Measurements from ENCODE around the gene TMEM191B.
"Not testable (repeated sequence)": the region's sequence is repeated elsewhere in the genome, so short reads cannot be mapped to it uniquely, and the experiment has no call there.

Gene TMEM191B

GRCh38 chr22:18527752-18528596 is at the start of gene TMEM191B:
Gene TMEM191B (plus strand): TSS chr22:18527802. CDS start chr22:18527981, 179 bp downstream.
- H3K27me3 ChIP-seq; H3K9me3 ChIP-seq; intact Hi-C loops (cut with DNase I; ENCODE audit: low total_unique reads); DNase-seq; H3K36me3 ChIP-seq; H3K27ac ChIP-seq; H3K4me1 ChIP-seq: not testable (repeated sequence)
- peak within 1 kb of the TSS; percentile 31 to 40 for H3K4me3 ChIP-seq

GRCh38 chr22:18496227-18496626 is 31.4 kb upstream of the TMEM191B start:
- intact Hi-C loops (cut with DNase I; ENCODE audit: low total_unique reads); H3K9me3 ChIP-seq: not testable (repeated sequence)

GRCh38 chr22:18511327-18511726 is 16.3 kb upstream of the TMEM191B start:
- H3K27me3 ChIP-seq; H3K4me3 ChIP-seq; H3K9me3 ChIP-seq; H3K36me3 ChIP-seq; DNase-seq; H3K27ac ChIP-seq; H3K4me1 ChIP-seq; intact Hi-C loops (cut with DNase I; ENCODE audit: low total_unique reads): not testable (repeated sequence)

More at GRCh38 chr22:18496227-18496626, 31.4 kb upstream of the TMEM191B start:
- not testable (repeated sequence) for H3K27me3 ChIP-seq, H3K4me3 ChIP-seq, DNase-seq, H3K36me3 ChIP-seq, H3K27ac ChIP-seq, H3K4me1 ChIP-seq

GRCh38 chr22:18512378-18512777 is 15.2 kb upstream of the TMEM191B start:
- DNase-seq; intact Hi-C loops (cut with DNase I; ENCODE audit: low total_unique reads); H3K27me3 ChIP-seq: not testable (repeated sequence)

GRCh38 chr22:18513454-18513853 is 14.1 kb upstream of the TMEM191B start:
- H3K27ac ChIP-seq; H3K9me3 ChIP-seq; H3K27me3 ChIP-seq; H3K4me1 ChIP-seq; H3K36me3 ChIP-seq; H3K4me3 ChIP-seq; intact Hi-C loops (cut with DNase I; ENCODE audit: low total_unique reads); DNase-seq: not testable (repeated sequence)

More at GRCh38 chr22:18512378-18512777, 15.2 kb upstream of the TMEM191B start:
- H3K4me3 ChIP-seq, H3K27ac ChIP-seq, H3K9me3 ChIP-seq, H3K4me1 ChIP-seq, H3K36me3 ChIP-seq: not testable (repeated sequence)

GRCh38 chr22:18518061-18518460 is 9.5 kb upstream of the TMEM191B start, which contains the start of gene GGTLC3:
Gene GGTLC3 (minus strand): TSS chr22:18518161. CDS start chr22:18517897, 264 bp downstream.
- H3K4me3 ChIP-seq; H3K36me3 ChIP-seq; DNase-seq; intact Hi-C loops (cut with DNase I; ENCODE audit: low total_unique reads); H3K27ac ChIP-seq; H3K27me3 ChIP-seq; H3K4me1 ChIP-seq; H3K9me3 ChIP-seq: not testable (repeated sequence)

GRCh38 chr22:18522762-18523161 is 4.8 kb upstream of the TMEM191B start:
- H3K27ac ChIP-seq; H3K27me3 ChIP-seq; H3K4me1 ChIP-seq; DNase-seq; H3K9me3 ChIP-seq; H3K36me3 ChIP-seq; H3K4me3 ChIP-seq; intact Hi-C loops (cut with DNase I; ENCODE audit: low total_unique reads): not testable (repeated sequence)

- H3K36me3 ChIP-seq; DNase-seq; H3K4me3 ChIP-seq; H3K9me3 ChIP-seq; intact Hi-C loops (cut with DNase I; ENCODE audit: low total_unique reads); H3K27me3 ChIP-seq; H3K27ac ChIP-seq; H3K4me1 ChIP-seq: not testable (repeated sequence)
Observed at GRCh38 chr22:18523328-18523727, 4.3 kb upstream of the TMEM191B start.

- H3K27ac ChIP-seq; H3K27me3 ChIP-seq; H3K9me3 ChIP-seq; intact Hi-C loops (cut with DNase I; ENCODE audit: low total_unique reads); H3K36me3 ChIP-seq; H3K4me1 ChIP-seq: not testable (repeated sequence)
- peak overlapping the region; percentile 31 to 40 for H3K4me3 ChIP-seq
- peak; percentile 30 to 84 for DNase-seq
Observed at GRCh38 chr22:18528597-18529415, 1.2 kb downstream of the TMEM191B start.

- intact Hi-C loops (cut with DNase I; ENCODE audit: low total_unique reads); DNase-seq; H3K27me3 ChIP-seq: not testable (repeated sequence)
Observed at GRCh38 chr22:18529416-18530145, 2.0 kb downstream of the TMEM191B start.

GRCh38 chr22:18533633-18534032 is 6.0 kb downstream of the TMEM191B start:
- H3K9me3 ChIP-seq; intact Hi-C loops (cut with DNase I; ENCODE audit: low total_unique reads); H3K27me3 ChIP-seq; H3K4me1 ChIP-seq; H3K4me3 ChIP-seq; DNase-seq; H3K27ac ChIP-seq; H3K36me3 ChIP-seq: not testable (repeated sequence)

More at GRCh38 chr22:18529416-18530145, 2.0 kb downstream of the TMEM191B start:
- not testable (repeated sequence) for H3K27ac ChIP-seq, H3K4me3 ChIP-seq, H3K36me3 ChIP-seq, H3K4me1 ChIP-seq, H3K9me3 ChIP-seq

GRCh38 chr22:18534315-18534714 is 6.7 kb downstream of the TMEM191B start:
- H3K4me1 ChIP-seq; H3K36me3 ChIP-seq; H3K27ac ChIP-seq; H3K4me3 ChIP-seq; H3K9me3 ChIP-seq; H3K27me3 ChIP-seq; intact Hi-C loops (cut with DNase I; ENCODE audit: low total_unique reads); DNase-seq: not testable (repeated sequence)

- DNase-seq; intact Hi-C loops (cut with DNase I; ENCODE audit: low total_unique reads); H3K27ac ChIP-seq; H3K27me3 ChIP-seq; H3K4me1 ChIP-seq; H3K36me3 ChIP-seq; H3K9me3 ChIP-seq; H3K4me3 ChIP-seq: not testable (repeated sequence)
Observed at GRCh38 chr22:18539994-18540393, 12.4 kb downstream of the TMEM191B start.
